HepG2 (cell line): ENCODE data around the gene ICAM3. TPM values are rescaled to one million over a fixed set of nuclear protein-coding genes. Genes with fewer than 3 reads are reported as not detected.

Experiments used
- BRF2 ChIP-seq: sonication (generic); formaldehyde crosslinking; IDR thresholded peaks from 2 replicates; pipeline ENCODE4 v1.8.1; 2022; ENCODE audit warnings: mild to moderate bottlenecking, missing genetic modification reagents
- CENPT ChIP-seq: sonication (generic); formaldehyde crosslinking; IDR thresholded peaks from 2 replicates; pipeline ENCODE4 v1.8.0; 2022; ENCODE audit warnings: low read depth, mild to moderate bottlenecking, moderate library complexity, missing genetic modification reagents
- CTCF ChIP-seq: sonication (generic); formaldehyde crosslinking; IDR thresholded peaks from 2 replicates; pipeline ENCODE4 v1.5.0; 2020; ENCODE audit warnings: mild to moderate bottlenecking, missing genetic modification reagents, moderate library complexity
- EHMT2 ChIP-seq: fragments of 200-600 bp; sonication (generic); IDR thresholded peaks from 2 replicates; pipeline ENCODE4 v1.7.0; 2017; ENCODE audit warnings: antibody characterized with exemption, low read depth, low read length, borderline replicate concordance
- FOXA3 ChIP-seq: IDR thresholded peaks from 2 replicates; pipeline ENCODE4 v1.6.1; 2016; ENCODE audit warnings: missing genetic modification reagents, missing compliant biosample characterization
- HINFP ChIP-seq: sonication (generic); formaldehyde crosslinking; IDR thresholded peaks from 2 replicates; pipeline ENCODE4 v1.4.0; 2020; ENCODE audit warnings: low read depth, mild to moderate bottlenecking, missing genetic modification reagents
- HNRNPH1 ChIP-seq: fragments of 200-400 bp; formaldehyde crosslinking; optimal IDR thresholded peaks from 2 replicates; pipeline ENCODE3; 2017; ENCODE audit warnings: mild to moderate bottlenecking, low read depth, low read length
- KAT8 ChIP-seq: IDR thresholded peaks from 2 replicates; pipeline ENCODE4 v1.6.1; 2016; ENCODE audit warnings: missing genetic modification reagents, missing compliant biosample characterization
- NFE2L2 ChIP-seq: fragments of 150-350 bp; IDR thresholded peaks from 2 replicates; pipeline ENCODE4 v1.6.1; 2014; ENCODE audit warnings: low read length
- PHF21A ChIP-seq: sonication (generic); formaldehyde crosslinking; IDR thresholded peaks from 2 replicates; pipeline ENCODE4 v1.5.0; 2020; ENCODE audit warnings: mild to moderate bottlenecking, missing genetic modification reagents
- POLR2A ChIP-seq, 2 experiments: IDR thresholded peaks; 2 replicates each; pipeline ENCODE4 v1.6.1; 2011; ENCODE audit warnings: low read depth in 2 of 2, low read length in 2 of 2, mild to moderate bottlenecking in 1 of 2, moderate library complexity in 1 of 2; ENCODE audit not compliant: insufficient read depth in 1 of 2
- SIX4 ChIP-seq: sonication (generic); formaldehyde crosslinking; IDR thresholded peaks from 2 replicates; pipeline ENCODE4 v1.4.0; 2020; ENCODE audit warnings: missing genetic modification reagents
- U2AF1 ChIP-seq: fragments of 200-400 bp; formaldehyde crosslinking; optimal IDR thresholded peaks from 2 replicates; pipeline ENCODE3; 2017; ENCODE audit warnings: mild to moderate bottlenecking, low read depth, low read length
- ZBTB38 ChIP-seq: sonication (generic); formaldehyde crosslinking; IDR thresholded peaks from 2 replicates; pipeline ENCODE4 v1.5.1; 2020; ENCODE audit warnings: mild to moderate bottlenecking, missing genetic modification reagents
- ZMAT3 ChIP-seq: sonication (generic); formaldehyde crosslinking; conservative IDR thresholded peaks from 2 replicates; pipeline ENCODE4 v1.7.0; 2021; ENCODE audit warnings: missing genetic modification reagents
- ZNF557 ChIP-seq: sonication (generic); formaldehyde crosslinking; IDR thresholded peaks from 2 replicates; pipeline ENCODE4 v1.4.0; 2020; ENCODE audit warnings: missing genetic modification reagents
- ZNF563 ChIP-seq: sonication (generic); formaldehyde crosslinking; IDR thresholded peaks from 2 replicates; pipeline ENCODE4 v1.8.0; 2022; ENCODE audit warnings: mild to moderate bottlenecking, moderate library complexity, missing genetic modification reagents
- ZNF878 ChIP-seq: sonication (generic); formaldehyde crosslinking; IDR thresholded peaks from 2 replicates; pipeline ENCODE4 v1.8.1; 2023; ENCODE audit warnings: mild to moderate bottlenecking, missing genetic modification reagents, moderate library complexity
- polyA plus RNA-seq, 8 experiments: library from polyadenylated mRNA; depleted of rRNA in 3 of 8; stranded (reverse) in 7 of 8; unstranded in 1 of 8; fragments of >200 nt; fragmentation: Illumina TruSeq in 4 of 8; extraction: Trizol in 4 of 8; gene quantifications; 2 replicates each; pipeline versions ENCODE4 v1.2.1 to v1.2.3, GENCODE V29; 2011 to 2016; ENCODE audit warnings: low read depth in 4 of 8, missing spikeins in 1 of 8, mixed read lengths in 1 of 8; ENCODE audit not compliant: insufficient read depth in 1 of 8
- total RNA-seq, 5 experiments: library from RNA; depleted of rRNA; stranded (reverse); fragments of >200 nt; fragmentation: Illumina TruSeq; extraction: Trizol; gene quantifications; 2 replicates each; pipeline ENCODE4 v1.2.3, GENCODE V29; 2016; ENCODE audit warnings: low read depth in 1 of 5

The ICAM3 gene
- total and polyA plus RNA-seq, 2 of the 13 experiments (the other 11 are each of a cell fraction or from before 2014, with no cell fraction given) = 14.1 to 21.0 TPM

- TF ChIP-seq NFE2L2 = no peak
- TF ChIP-seq EHMT2 = no peak
- peak; percentile 21; the same call in 1 of the 2 replicates for TF ChIP-seq ZNF563 (CRISPR knock-in tag)
- TF ChIP-seq HNRNPH1 = no peak
- TF ChIP-seq ZNF557 (CRISPR knock-in tag) = no peak
- TF ChIP-seq ZMAT3 (CRISPR knock-in tag) = no peak
- TF ChIP-seq CENPT = no peak; the same call in 1 of the 2 replicates
- TF ChIP-seq U2AF1 = peak; percentile 54
- peak; percentile 75 to 92 for TF ChIP-seq POLR2A (IDR thresholded peaks at IDR 0.05; ENCODE audit: insufficient read depth in 1 of 2, low read depth in 2 of 2, low read length in 2 of 2)
- TF ChIP-seq CTCF (CRISPR knock-in tag) = no peak
- TF ChIP-seq SIX4 = no peak
- TF ChIP-seq ZNF878 (CRISPR knock-in tag) = no peak
- TF ChIP-seq KAT8 = peak; percentile 73
- no peak; the same call in 1 of the 2 replicates for TF ChIP-seq PHF21A (CRISPR knock-in tag)
- TF ChIP-seq FOXA3 (CRISPR knock-in tag) = no peak; the same call in 1 of the 2 replicates
- 0 out of 2 replicates have a peak, but pooled peaks have one; percentile 43 for TF ChIP-seq HINFP (CRISPR knock-in tag)
- no peak for TF ChIP-seq BRF2 (CRISPR knock-in tag)
- peak; percentile 14; the same call in 1 of the 2 replicates for TF ChIP-seq ZBTB38 (CRISPR knock-in tag)
Measured at GRCh38 chr19:10332965-10333757, 6.3 kb downstream of the ICAM3 start, which contains the start of gene RAVER1 (continued).
